Neuronal stem cell (in vitro differentiated cells): ENCODE measurements around the gene CLRN1.

Experiments used
- DNase-seq: peaks from one replicate; pipeline ENCODE4 v3.0.0-alpha.2; 2013; ENCODE audit warnings: low spot score
- H2AFZ ChIP-seq: one replicate; pipeline ENCODE4 v1.6.1; 2013; ENCODE audit warnings: mild to moderate bottlenecking, low read length, inconsistent platforms
- H2AK5ac ChIP-seq: 2 replicates; pipeline ENCODE4 v1.6.1; 2013; ENCODE audit warnings: low read depth, mild to moderate bottlenecking, inconsistent platforms, low read length, moderate library complexity, mixed read lengths
- H2BK120ac ChIP-seq: 2 replicates; pipeline ENCODE4 v1.6.1; 2013; ENCODE audit warnings: low read depth, mild to moderate bottlenecking, inconsistent platforms, low read length, moderate library complexity, mixed read lengths
- H2BK12ac ChIP-seq: one replicate; pipeline ENCODE4 v1.6.1; 2013; ENCODE audit warnings: low read length, inconsistent platforms
- H2BK15ac ChIP-seq: 2 replicates; pipeline ENCODE4 v1.6.1; 2013; ENCODE audit warnings: mild to moderate bottlenecking, low read length, inconsistent platforms, mixed read lengths
- H2BK5ac ChIP-seq: one replicate; pipeline ENCODE4 v1.6.1; 2013; ENCODE audit warnings: inconsistent platforms, mild to moderate bottlenecking, low read length, moderate library complexity
- H3K14ac ChIP-seq: one replicate; pipeline ENCODE4 v1.6.1; 2013; ENCODE audit warnings: low read length, inconsistent platforms
- H3K18ac ChIP-seq: 2 replicates; pipeline ENCODE4 v1.6.1; 2013; ENCODE audit warnings: low read length, inconsistent platforms
- H3K23ac ChIP-seq: 2 replicates; pipeline ENCODE4 v1.6.1; 2013; ENCODE audit warnings: low read depth, mild to moderate bottlenecking, mixed read lengths, low read length, inconsistent platforms; ENCODE audit not compliant: poor library complexity
- H3K27ac ChIP-seq: replicated peaks from 3 replicates; pipeline ENCODE4 v1.5.1; 2013; ENCODE audit warnings: low read length, inconsistent platforms
- H3K27me3 ChIP-seq, 3 experiments: 2 replicates each; pipeline ENCODE4 v1.6.1; 2013; ENCODE audit warnings: low read length in 3 of 3, mild to moderate bottlenecking in 2 of 3, inconsistent platforms in 1 of 3, low read depth in 1 of 3, mixed read lengths in 1 of 3, moderate library complexity in 1 of 3; ENCODE audit not compliant: control insufficient read depth in 3 of 3, insufficient read depth in 3 of 3
- H3K36me3 ChIP-seq, 2 donors: replicated peaks in 1 of 2; 2 replicates each; pipeline ENCODE4 v1.6.1; 2013; ENCODE audit warnings: low read length in 2 of 2; ENCODE audit not compliant: control insufficient read depth in 2 of 2, insufficient read depth in 2 of 2
- H3K4ac ChIP-seq: 2 replicates; pipeline ENCODE4 v1.6.1; 2013; ENCODE audit warnings: inconsistent platforms, mild to moderate bottlenecking, low read length, moderate library complexity
- H3K4me1 ChIP-seq, 2 donors: 1 replicate in 1 of 2; 2 replicates in 1 of 2; pipeline ENCODE4 v1.6.1; 2013; ENCODE audit warnings: low read length in 2 of 2, low read depth in 1 of 2; ENCODE audit not compliant: control insufficient read depth in 2 of 2, insufficient read depth in 1 of 2
- H3K4me2 ChIP-seq: one replicate; pipeline ENCODE4 v1.6.1; 2013; ENCODE audit warnings: mild to moderate bottlenecking, low read length, inconsistent platforms; ENCODE audit not compliant: insufficient read depth, poor library complexity, severe bottlenecking
- H3K4me3 ChIP-seq, 2 donors: 2 replicates each; pipeline ENCODE4 v1.5.1; 2013; ENCODE audit warnings: low read length in 2 of 2, mild to moderate bottlenecking in 2 of 2, inconsistent platforms in 1 of 2, moderate library complexity in 1 of 2
- H3K79me1 ChIP-seq: one replicate; pipeline ENCODE4 v1.6.1; 2013; ENCODE audit warnings: low read depth, mild to moderate bottlenecking, inconsistent platforms, low read length, moderate library complexity
- H3K9ac ChIP-seq: one replicate; pipeline ENCODE4 v1.6.1; 2013; ENCODE audit warnings: mild to moderate bottlenecking, low read depth, low read length, inconsistent platforms; ENCODE audit not compliant: poor library complexity
- H3K9me3 ChIP-seq, 2 donors: replicated peaks in 1 of 2; 2 replicates each; pipeline versions ENCODE3 to v1.6.1; 2013; ENCODE audit warnings: low read length in 2 of 2, mild to moderate bottlenecking in 2 of 2, inconsistent platforms in 1 of 2, low read depth in 1 of 2, mixed read lengths in 1 of 2, moderate library complexity in 1 of 2; ENCODE audit not compliant: control insufficient read depth in 2 of 2, insufficient read depth in 1 of 2
- H4K8ac ChIP-seq: one replicate; pipeline ENCODE4 v1.6.1; 2013; ENCODE audit warnings: low read depth, mild to moderate bottlenecking, inconsistent platforms, low read length, moderate library complexity
- H4K91ac ChIP-seq: one replicate; pipeline ENCODE4 v1.6.1; 2013; ENCODE audit warnings: low read length, low read depth, mild to moderate bottlenecking, inconsistent platforms; ENCODE audit not compliant: poor library complexity
- WGBS, 2 donors: extraction: QIAGEN DNeasy Blood & Tissue Kit; methylation state at CpG; one replicate each; pipeline ENCODE4 v1.1.7; 2013; ENCODE audit warnings: missing lambda C conversion rate in 2 of 2, mixed read lengths in 1 of 2; ENCODE audit not compliant: insufficient read length in 2 of 2, insufficient replicate concordance in 1 of 2; ENCODE audit errors: extremely low coverage in 2 of 2; 5-methylcytosine and 5-hydroxymethylcytosine counted together

Gene CLRN1

GRCh38 chr3:150878996-150879575 is 93.4 kb downstream of the CLRN1 start:
- no peak for DNase-seq
- Histone ChIP-seq H3K23ac (no peak overlapping the region), H3K9me3 (no peaks in the 10 kb centered on the region), H3K4me1 (peaks cover 0 to 8% of the 10 kb centered on the region in 2 donors), H4K8ac (no peak overlapping the region), H2AFZ (no peak overlapping the region), H2BK120ac (no peak overlapping the region), H2BK5ac (no peak overlapping the region), H2BK15ac (no peak overlapping the region), H3K4me2 (no peak overlapping the region), H2AK5ac (no peak overlapping the region), H3K4ac (no peak overlapping the region), H3K4me3 (no peak overlapping the region), H3K27ac (no peak overlapping the region), H4K91ac (no peak overlapping the region), H3K14ac (no peak overlapping the region), H3K27me3 (peaks cover 0 to 3% (median 0%) of the 10 kb centered on the region in 3 experiments), H3K79me1 (no peaks in the 10 kb centered on the region), H3K9ac (no peak overlapping the region), H3K36me3 (no peaks in the 10 kb centered on the region), H3K18ac (no peak overlapping the region), H2BK12ac (no peak overlapping the region)
- no CpG with 5 or more reads among the region's 2 CpGs for WGBS, 2 donors

GRCh38 chr3:150878290-150878689 is 94.2 kb downstream of the CLRN1 start:
- Histone ChIP-seq H2BK12ac (no peak overlapping the region), H3K36me3 (no peaks in the 10 kb centered on the region), H2AK5ac (no peak overlapping the region), H3K27me3 (peaks cover 0 to 3% (median 0%) of the 10 kb centered on the region in 3 experiments), H3K4me3 (no peak overlapping the region), H3K27ac (no peak overlapping the region), H2BK5ac (no peak overlapping the region), H2BK120ac (no peak overlapping the region), H3K18ac (no peak overlapping the region), H3K4ac (no peak overlapping the region), H3K4me2 (no peak overlapping the region), H3K14ac (no peak overlapping the region), H3K9ac (no peak overlapping the region), H4K91ac (no peak overlapping the region), H3K4me1 (peaks cover 0 to 3% of the 10 kb centered on the region in 2 donors), H4K8ac (no peak overlapping the region), H3K79me1 (no peaks in the 10 kb centered on the region), H3K9me3 (no peaks in the 10 kb centered on the region), H2AFZ (no peak overlapping the region), H3K23ac (no peak overlapping the region), H2BK15ac (no peak overlapping the region)
- whole genome bisulfite sequencing, 2 donors: no CpG with 5 or more reads among the region's 1 CpG
- DNase-seq: no peak

GRCh38 chr3:150877303-150877702 is 95.2 kb downstream of the CLRN1 start:
- Histone ChIP-seq H2AFZ (no peak overlapping the region), H3K27me3 (peaks cover 0 to 6% (median 0%) of the 10 kb centered on the region in 3 experiments), H3K4me3 (no peak overlapping the region), H2BK15ac (no peak overlapping the region), H3K4me2 (no peak overlapping the region), H3K9me3 (no peaks in the 10 kb centered on the region), H3K36me3 (no peaks in the 10 kb centered on the region), H4K8ac (no peak overlapping the region), H2BK5ac (no peak overlapping the region), H3K4ac (no peak overlapping the region), H3K27ac (no peak overlapping the region), H4K91ac (no peak overlapping the region), H3K9ac (no peak overlapping the region), H3K18ac (no peak overlapping the region), H3K79me1 (no peaks in the 10 kb centered on the region), H3K4me1 (peaks cover 0 to 3% of the 10 kb centered on the region in 2 donors), H2AK5ac (no peak overlapping the region), H2BK12ac (no peak overlapping the region), H3K23ac (no peak overlapping the region), H2BK120ac (no peak overlapping the region), H3K14ac (no peak overlapping the region)
- WGBS, 2 donors: no CpG with 5 or more reads among the region's 3 CpGs
- no peak for DNase-seq

GRCh38 chr3:150876611-150877265 is 95.8 kb downstream of the CLRN1 start:
- Histone ChIP-seq H3K9me3 (no peaks in the 10 kb centered on the region), H3K9ac (no peak overlapping the region), H4K91ac (no peak overlapping the region), H3K4ac (no peak overlapping the region), H3K14ac (no peak overlapping the region), H2BK120ac (no peak overlapping the region), H3K23ac (no peak overlapping the region), H3K27me3 (peaks cover 0 to 6% (median 0%) of the 10 kb centered on the region in 3 experiments), H2BK5ac (no peak overlapping the region), H3K36me3 (no peaks in the 10 kb centered on the region), H2AK5ac (no peak overlapping the region), H3K4me2 (no peak overlapping the region), H4K8ac (no peak overlapping the region), H3K27ac (no peak overlapping the region), H3K4me1 (peaks cover 0 to 3% of the 10 kb centered on the region in 2 donors), H2BK15ac (no peak overlapping the region), H3K18ac (no peak overlapping the region), H2BK12ac (no peak overlapping the region), H3K79me1 (no peaks in the 10 kb centered on the region), H2AFZ (no peak overlapping the region), H3K4me3 (no peak overlapping the region)
- no peak for DNase-seq
- no CpG with 5 or more reads among the region's 6 CpGs for WGBS, 2 donors
